ENCODE data around the gene PSMD1.

DNA sequence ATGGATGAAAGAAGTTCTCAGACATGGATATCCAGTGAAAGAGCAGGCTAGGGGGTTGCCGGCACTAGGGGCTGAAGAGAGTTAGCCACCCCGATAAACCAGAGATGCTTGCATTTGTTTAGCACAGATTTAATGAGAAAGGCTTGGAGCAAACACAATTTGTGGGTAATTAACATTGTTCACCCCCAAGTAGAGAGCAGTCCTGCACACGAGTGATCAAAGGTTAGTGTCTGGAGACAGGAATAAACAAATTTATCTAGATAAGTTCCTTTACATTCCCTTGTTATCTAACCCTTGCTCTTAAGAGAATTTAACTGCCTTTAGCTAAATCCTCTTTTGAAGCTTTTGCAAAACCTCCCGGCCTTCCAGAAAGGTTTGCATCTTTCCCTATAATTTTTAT is 44.3 kb downstream of the PSMD1 start:
- TF ChIP-seq, protein P1, sequence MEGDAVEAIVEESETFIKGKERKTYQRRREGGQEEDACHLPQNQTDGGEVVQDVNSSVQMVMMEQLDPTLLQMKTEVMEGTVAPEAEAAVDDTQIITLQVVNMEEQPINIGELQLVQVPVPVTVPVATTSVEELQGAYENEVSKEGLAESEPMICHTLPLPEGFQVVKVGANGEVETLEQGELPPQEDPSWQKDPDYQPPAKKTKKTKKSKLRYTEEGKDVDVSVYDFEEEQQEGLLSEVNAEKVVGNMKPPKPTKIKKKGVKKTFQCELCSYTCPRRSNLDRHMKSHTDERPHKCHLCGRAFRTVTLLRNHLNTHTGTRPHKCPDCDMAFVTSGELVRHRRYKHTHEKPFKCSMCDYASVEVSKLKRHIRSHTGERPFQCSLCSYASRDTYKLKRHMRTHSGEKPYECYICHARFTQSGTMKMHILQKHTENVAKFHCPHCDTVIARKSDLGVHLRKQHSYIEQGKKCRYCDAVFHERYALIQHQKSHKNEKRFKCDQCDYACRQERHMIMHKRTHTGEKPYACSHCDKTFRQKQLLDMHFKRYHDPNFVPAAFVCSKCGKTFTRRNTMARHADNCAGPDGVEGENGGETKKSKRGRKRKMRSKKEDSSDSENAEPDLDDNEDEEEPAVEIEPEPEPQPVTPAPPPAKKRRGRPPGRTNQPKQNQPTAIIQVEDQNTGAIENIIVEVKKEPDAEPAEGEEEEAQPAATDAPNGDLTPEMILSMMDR (IDR thresholded peaks at IDR 0.05) = no peak
- TF ChIP-seq ZFX (IDR thresholded peaks at IDR 0.05; ENCODE audit: borderline replicate concordance) = no peak
